H1 (cell line): ENCODE measurements around the gene EFCAB8. TPM values are rescaled to one million over a fixed set of nuclear protein-coding genes. Genes with fewer than 3 reads are reported as not detected.

Experiments
- CTCF ChIA-PET: fragments of 300-600 bp; sonication (Branson Sonifier 250); formaldehyde crosslinking; loops from one replicate; lab custom pipeline; 2021; ENCODE audit not compliant: partially characterized antibody; lab: Charles Lee
- POLR2A ChIA-PET: fragments of 300-600 bp; sonication (Branson Sonifier 250); formaldehyde crosslinking; loops from one replicate; lab custom pipeline; 2021; ENCODE audit warnings: inconsistent platforms; ENCODE audit not compliant: partially characterized antibody; lab: Charles Lee
- DNase-seq, 2 experiments: peaks; one replicate each; pipeline versions ENCODE4 v3.0.0 to v3.0.0-alpha.2; 2010 to 2022; ENCODE audit warnings: low spot score in 2 of 2, low read depth in 1 of 2, mixed read lengths in 1 of 2
- FAIRE-seq: peaks from 2 replicates; lab custom pipeline; 2011; peaks lifted over from hg19 to GRCh38; lab: Jason Lieb, UNC
- H2AFZ ChIP-seq: 2 replicates; pipeline ENCODE4 v1.8.1; 2012; ENCODE audit warnings: low read length, inconsistent platforms
- H2AK5ac ChIP-seq: 2 replicates; pipeline ENCODE4 v1.6.1; 2013; ENCODE audit warnings: low read depth, low read length
- H2BK120ac ChIP-seq: replicated peaks from 2 replicates; pipeline ENCODE3; 2013; ENCODE audit warnings: low read depth, low read length, inconsistent platforms
- H2BK12ac ChIP-seq: 2 replicates; pipeline ENCODE4 v1.6.1; 2013; ENCODE audit warnings: low read depth, low read length
- H2BK15ac ChIP-seq: 2 replicates; pipeline ENCODE4 v1.6.1; 2013; ENCODE audit warnings: low read length
- H2BK20ac ChIP-seq: 2 replicates; pipeline ENCODE4 v1.6.1; 2013; ENCODE audit warnings: low read length
- H2BK5ac ChIP-seq: 2 replicates; pipeline ENCODE4 v1.6.1; 2013; ENCODE audit warnings: low read depth, low read length
- H3K14ac ChIP-seq: 2 replicates; pipeline ENCODE4 v1.6.1; 2013; ENCODE audit warnings: inconsistent platforms; ENCODE audit not compliant: insufficient read length
- H3K18ac ChIP-seq: 2 replicates; pipeline ENCODE4 v1.6.1; 2013; ENCODE audit warnings: low read length; ENCODE audit errors: extremely low read depth
- H3K23ac ChIP-seq: 2 replicates; pipeline ENCODE4 v1.6.1; 2013; ENCODE audit warnings: inconsistent platforms; ENCODE audit not compliant: insufficient read length
- H3K23me2 ChIP-seq: 2 replicates; pipeline ENCODE4 v1.6.1; 2013; ENCODE audit warnings: low read depth, low read length
- H3K27ac ChIP-seq: 2 replicates; pipeline ENCODE4 v1.6.1; 2011; ENCODE audit warnings: low read depth, low read length, inconsistent platforms
- H3K27me3 ChIP-seq, 4 experiments: replicated peaks in 1 of 4; 1 replicate in 1 of 4; 2 replicates in 3 of 4; pipeline versions ENCODE4 v1.6.1 to v1.8.1; 2011 to 2013; ENCODE audit warnings: low read length in 3 of 4, mild to moderate bottlenecking in 3 of 4, inconsistent platforms in 2 of 4, mixed read lengths in 2 of 4, moderate library complexity in 1 of 4; ENCODE audit not compliant: control insufficient read depth in 3 of 4, insufficient read depth in 3 of 4; ENCODE audit errors: extremely low read depth in 1 of 4
- H3K36me3 ChIP-seq, 4 experiments: 2 replicates each; pipeline versions ENCODE4 v1.6.1 to v1.8.1; 2011 to 2013; ENCODE audit warnings: mild to moderate bottlenecking in 4 of 4, low read length in 3 of 4, moderate library complexity in 2 of 4, control low read depth in 1 of 4, inconsistent platforms in 1 of 4; ENCODE audit not compliant: insufficient read depth in 4 of 4, control insufficient read depth in 2 of 4
- H3K4ac ChIP-seq: replicated peaks from 2 replicates; pipeline ENCODE3; 2013; ENCODE audit warnings: low read length, low read depth, mixed read lengths, inconsistent platforms; ENCODE audit not compliant: insufficient read length
- H3K4me1 ChIP-seq, 4 experiments: replicated peaks in 1 of 4; 1 replicate in 1 of 4; 2 replicates in 3 of 4; pipeline versions ENCODE4 v1.6.1 to v1.8.1; 2011 to 2013; ENCODE audit warnings: low read length in 3 of 4, inconsistent platforms in 2 of 4, mixed read lengths in 1 of 4; ENCODE audit not compliant: insufficient read depth in 4 of 4, control insufficient read depth in 3 of 4
- H3K4me2 ChIP-seq, 2 experiments: 2 replicates each; pipeline versions ENCODE4 v1.6.1 to v1.8.1; 2011 to 2013; ENCODE audit warnings: low read depth in 2 of 2, low read length in 2 of 2, control low read depth in 1 of 2, inconsistent platforms in 1 of 2, mild to moderate bottlenecking in 1 of 2; ENCODE audit not compliant: insufficient read depth in 1 of 2
- H3K4me3 ChIP-seq, 4 experiments: fragments of 200-600, 300-600 bp in 1 of 4; sonication (generic), shearing (Covaris generic), sonication (Bioruptor Twin) in 1 of 4; 2 replicates each; pipeline versions ENCODE4 v1.5.1 to v1.8.1; 2011 to 2016; ENCODE audit warnings: low read length in 4 of 4, low read depth in 3 of 4, control low read depth in 2 of 4, inconsistent platforms in 2 of 4, mild to moderate bottlenecking in 2 of 4, mixed read lengths in 1 of 4, moderate library complexity in 1 of 4; ENCODE audit not compliant: insufficient read depth in 2 of 4; ENCODE audit errors: extremely low read depth in 1 of 4
- H3K56ac ChIP-seq: replicated peaks from 2 replicates; pipeline ENCODE3; 2013; ENCODE audit warnings: low read depth, mild to moderate bottlenecking, mixed read lengths, low read length, inconsistent platforms; ENCODE audit not compliant: insufficient read length
- H3K79me1 ChIP-seq: 2 replicates; pipeline ENCODE4 v1.6.1; 2013; ENCODE audit warnings: low read depth, low read length, control low read depth
- H3K79me2 ChIP-seq, 2 experiments: 2 replicates each; pipeline versions ENCODE4 v1.6.1 to v1.8.1; 2012 to 2013; ENCODE audit warnings: low read length in 2 of 2, mild to moderate bottlenecking in 2 of 2, inconsistent platforms in 1 of 2; ENCODE audit not compliant: insufficient read depth in 2 of 2, control insufficient read depth in 1 of 2
- H3K9ac ChIP-seq, 4 experiments: replicated peaks in 1 of 4; 1 replicate in 1 of 4; 2 replicates in 3 of 4; pipeline versions ENCODE4 v1.6.1 to v1.8.1; 2011 to 2013; ENCODE audit warnings: low read depth in 3 of 4, low read length in 3 of 4, control low read depth in 2 of 4, mild to moderate bottlenecking in 2 of 4, moderate library complexity in 2 of 4, inconsistent platforms in 1 of 4; ENCODE audit errors: extremely low read depth in 1 of 4
- H3K9me3 ChIP-seq, 2 experiments: 2 replicates each; pipeline versions ENCODE4 v1.6.1 to v1.8.1; 2012 to 2013; ENCODE audit warnings: mild to moderate bottlenecking in 2 of 2, moderate library complexity in 2 of 2, control low read depth in 1 of 2, inconsistent platforms in 1 of 2, low read depth in 1 of 2, low read length in 1 of 2, mixed read lengths in 1 of 2; ENCODE audit not compliant: insufficient read depth in 2 of 2
- H4K20me1 ChIP-seq, 2 experiments: replicated peaks in 1 of 2; 2 replicates each; pipeline versions ENCODE3 to v1.8.1; 2011 to 2013; ENCODE audit warnings: inconsistent platforms in 2 of 2, low read length in 2 of 2, mild to moderate bottlenecking in 1 of 2; ENCODE audit not compliant: insufficient read depth in 2 of 2, control insufficient read depth in 1 of 2
- H4K5ac ChIP-seq: 2 replicates; pipeline ENCODE4 v1.6.1; 2013; ENCODE audit warnings: low read length, low read depth, mixed read lengths, inconsistent platforms; ENCODE audit not compliant: insufficient read length
- H4K8ac ChIP-seq: 2 replicates; pipeline ENCODE4 v1.8.0; 2013; ENCODE audit warnings: mild to moderate bottlenecking, moderate library complexity, low read length, inconsistent platforms; ENCODE audit not compliant: insufficient read depth; ENCODE audit errors: extremely low read depth
- H4K91ac ChIP-seq: replicated peaks from 2 replicates; pipeline ENCODE3; 2013; ENCODE audit warnings: low read length, mixed read lengths, inconsistent platforms; ENCODE audit not compliant: insufficient read length
- CREB1 ChIP-seq: IDR thresholded peaks from 2 replicates; pipeline ENCODE4 v1.6.1; 2012; ENCODE audit warnings: inconsistent platforms
- CTBP2 ChIP-seq: IDR thresholded peaks from 2 replicates; pipeline ENCODE4 v1.7.0; 2011; ENCODE audit warnings: borderline replicate concordance, mild to moderate bottlenecking, moderate library complexity, mixed read lengths, low read length; ENCODE audit not compliant: insufficient read depth, insufficient read length
- EP300 ChIP-seq, 2 experiments: IDR thresholded peaks; 1 replicate in 1 of 2; 2 replicates in 1 of 2; pipeline ENCODE4 v1.6.1; 2011 to 2012; ENCODE audit warnings: low read depth in 2 of 2, low read length in 2 of 2, mild to moderate bottlenecking in 2 of 2, borderline replicate concordance in 1 of 2, inconsistent platforms in 1 of 2, moderate library complexity in 1 of 2
- FOSL1 ChIP-seq: IDR thresholded peaks from 2 replicates; pipeline ENCODE4 v1.6.1; 2011; ENCODE audit warnings: mild to moderate bottlenecking, low read depth, low read length, moderate library complexity; ENCODE audit not compliant: insufficient read depth
- HDAC2 ChIP-seq, 2 experiments: fragments of 300-600 bp in 1 of 2; sonication (generic) in 1 of 2; IDR thresholded peaks; 2 replicates each; pipeline ENCODE4 v1.6.1; 2011 to 2012; ENCODE audit warnings: low read depth in 2 of 2, low read length in 2 of 2, mild to moderate bottlenecking in 2 of 2, moderate library complexity in 2 of 2, borderline replicate concordance in 1 of 2, inconsistent platforms in 1 of 2
- KDM4A ChIP-seq: IDR thresholded peaks from one replicate; pipeline ENCODE4 v1.7.1; 2012; ENCODE audit warnings: low read depth, mild to moderate bottlenecking, moderate library complexity, low read length, inconsistent platforms; ENCODE audit not compliant: severe bottlenecking
- PHF8 ChIP-seq: fragments of 200-600 bp; sonication (generic); conservative IDR thresholded peaks from 2 replicates; pipeline ENCODE4 v1.7.1; 2012; ENCODE audit warnings: low read depth, mild to moderate bottlenecking, inconsistent platforms, low read length, moderate library complexity
- POLR2A ChIP-seq, 2 experiments: IDR thresholded peaks; 1 replicate in 1 of 2; 2 replicates in 1 of 2; pipeline ENCODE4 v1.6.1; 2011; ENCODE audit warnings: low read depth in 2 of 2, low read length in 2 of 2, mild to moderate bottlenecking in 2 of 2; ENCODE audit errors: control extremely low read depth in 1 of 2
- SIX5 ChIP-seq: IDR thresholded peaks from 2 replicates; pipeline ENCODE4 v1.6.1; 2011; ENCODE audit warnings: mild to moderate bottlenecking, low read depth, low read length
- TAF1 ChIP-seq: IDR thresholded peaks from 2 replicates; pipeline ENCODE4 v1.6.1; 2011; ENCODE audit warnings: mild to moderate bottlenecking, low read depth, low read length
- ZNF274 ChIP-seq: IDR thresholded peaks from 2 replicates; pipeline ENCODE4 v1.7.0; 2012; ENCODE audit warnings: low read length, borderline replicate concordance; ENCODE audit errors: extremely low read depth
- WGBS, 2 experiments: shearing (Covaris generic) in 1 of 2; methylation state at CpG; one replicate each; pipeline versions ENCODE4 v1.1.6 to v1.1.7; 2013 to 2015; ENCODE audit warnings: low lambda C conversion rate in 2 of 2, mixed read lengths in 2 of 2, inconsistent platforms in 1 of 2, low coverage in 1 of 2, missing lambda C conversion rate in 1 of 2; ENCODE audit not compliant: insufficient replicate concordance in 2 of 2, insufficient coverage in 1 of 2, insufficient read length in 1 of 2; ENCODE audit errors: extremely low coverage in 1 of 2, missing lambda C conversion rate in 1 of 2; 5-methylcytosine and 5-hydroxymethylcytosine counted together
- polyA plus RNA-seq, 7 experiments: library from polyadenylated mRNA; depleted of rRNA in 3 of 7; stranded (reverse) in 5 of 7; unstranded in 2 of 7; fragments of >200 nt in 5 of 7; fragments of 200-250 nt in 2 of 7; gene quantifications; 1 replicate in 5 of 7; 2 replicates in 1 of 7; 4 replicates in 1 of 7; pipeline versions ENCODE4 v1.2.1 to v1.2.3, GENCODE V29; 2011 to 2013; ENCODE audit warnings: missing spikeins in 2 of 7, mixed read lengths in 2 of 7
- total RNA-seq: library from RNA; stranded (reverse); fragmentation: NEBNext Ultra II Directional; extraction: Animal tissue kit (Norgen Biotek cat#: 25700); gene quantifications from 2 replicates; pipeline ENCODE4 v1.2.1, GENCODE V29; 2021
- TF ChIP-seq, protein P1 (sequence below): IDR thresholded peaks from 2 replicates; pipeline ENCODE4 v1.6.1; 2012; ENCODE audit warnings: inconsistent platforms

EFCAB8 gene
- total and polyA plus RNA-seq, 2 of the 8 experiments (the other 6 are each of a cell fraction or from before 2014, with no cell fraction given) = 0.06 to 0.20 TPM

DNA sequence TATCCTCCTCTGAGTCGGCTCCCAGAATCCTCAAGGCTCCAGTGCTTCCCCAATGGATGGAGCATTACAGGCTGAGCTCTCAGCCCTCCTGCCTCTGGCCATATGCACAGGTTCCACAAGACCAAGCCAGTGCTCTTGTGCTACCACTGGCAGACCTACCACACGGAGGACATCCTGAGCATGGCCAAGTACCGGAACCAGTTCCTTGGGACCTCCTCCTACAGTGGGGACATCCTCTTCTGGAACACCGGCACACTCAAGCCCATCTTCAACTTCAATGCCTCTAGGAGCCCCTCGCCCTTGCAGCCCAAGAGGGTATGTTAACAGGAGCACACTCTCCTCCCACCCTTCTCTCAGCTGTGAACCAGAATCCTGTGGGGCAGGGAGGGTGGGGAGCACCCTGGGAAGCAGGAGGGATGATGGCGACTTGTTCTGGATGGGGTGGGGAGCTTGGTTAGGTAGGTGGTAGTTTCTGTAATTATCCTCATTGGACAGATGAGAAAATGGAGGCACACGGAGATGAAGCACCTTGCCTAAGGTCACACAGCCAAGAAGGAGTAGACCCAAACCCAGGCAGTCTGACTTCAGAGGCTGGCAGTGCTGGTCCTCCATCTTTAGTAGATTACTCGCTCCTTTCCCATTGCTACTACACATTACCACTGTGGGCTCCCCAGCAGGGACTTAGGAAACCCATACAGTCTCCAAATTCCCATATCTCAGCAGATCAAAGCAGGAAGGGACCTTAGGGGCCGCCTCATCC, 58.6 kb downstream of the EFCAB8 start:
- no peak overlapping the region for H2BK12ac ChIP-seq
- H4K5ac ChIP-seq = no peak overlapping the region
- no peak overlapping the region for H3K56ac ChIP-seq
- H3K4me2 ChIP-seq = no peak overlapping the region
- H3K4me1 ChIP-seq = no peaks in the 10 kb centered on the region
- H3K4ac ChIP-seq = no peak overlapping the region
- DNase-seq = no peak
- H4K8ac ChIP-seq = no peak overlapping the region
- H4K91ac ChIP-seq = no peak overlapping the region
- WGBS, 2 experiments = 81% methylated on average over 9 of the region's 9 CpGs; no CpG with 5 or more reads in 1 of the 2 experiments
- H3K27me3 ChIP-seq = no peaks in the 10 kb centered on the region; a peak in 1 of 7 replicates
- H2BK20ac ChIP-seq = no peak overlapping the region
- peaks cover 1% of the 10 kb centered on the region; the same call in 1 of the 2 replicates for H3K23me2 ChIP-seq
- H3K9ac ChIP-seq = no peak overlapping the region
- no peak overlapping the region for H3K18ac ChIP-seq
- H3K79me1 ChIP-seq = no peaks in the 10 kb centered on the region
- H3K27ac ChIP-seq = no peak overlapping the region
- no peak for FAIRE-seq
- no peaks in the 10 kb centered on the region for H3K36me3 ChIP-seq
- ChIA-PET POLR2A (no interaction called here), CTCF (interaction anchor here (1.1 to 2.1 kb wide), 2 partner anchors 15 to 27 kb away, joined by 3 to 6 read pairs; no protein-coding TSS in a partner anchor)
- peaks cover 0 to 11% of the 10 kb centered on the region in 2 experiments; a peak in 3 of 4 replicates for H3K9me3 ChIP-seq
- no peak overlapping the region for H2BK120ac ChIP-seq
- H4K20me1 ChIP-seq = no peaks in the 10 kb centered on the region
- H2BK5ac ChIP-seq = no peak overlapping the region
- H3K4me3 ChIP-seq = no peak overlapping the region
- H2AK5ac ChIP-seq = no peak overlapping the region
- H2BK15ac ChIP-seq = no peak overlapping the region
- no peaks in the 10 kb centered on the region for H3K79me2 ChIP-seq
- H3K14ac ChIP-seq = no peak overlapping the region
- H3K23ac ChIP-seq = no peak overlapping the region
- no peak overlapping the region for H2AFZ ChIP-seq
- TF ChIP-seq CREB1 (no peak), KDM4A (no peak), EP300 (IDR thresholded peaks at IDR 0.05; ENCODE audit: borderline replicate concordance in 1 of 2, low read depth in 2 of 2, low read length in 2 of 2) (no peak), TAF1 (no peak), CTBP2 (no peak), SIX5 (no peak), FOSL1 (no peak), ZNF274 (no peak), HDAC2 (IDR thresholded peaks at IDR 0.05; ENCODE audit: borderline replicate concordance in 1 of 2, low read depth in 2 of 2, low read length in 2 of 2) (no peak), PHF8 (no peak), POLR2A (IDR thresholded peaks at IDR 0.05; ENCODE audit: control extremely low read depth in 1 of 2, low read depth in 2 of 2, low read length in 2 of 2) (no peak)
- TF ChIP-seq, protein P1, sequence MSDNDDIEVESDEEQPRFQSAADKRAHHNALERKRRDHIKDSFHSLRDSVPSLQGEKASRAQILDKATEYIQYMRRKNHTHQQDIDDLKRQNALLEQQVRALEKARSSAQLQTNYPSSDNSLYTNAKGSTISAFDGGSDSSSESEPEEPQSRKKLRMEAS = no peak
